ENCODE measurements around the gene C18orf63. TPM values are rescaled to one million over a fixed set of nuclear protein-coding genes. Genes with fewer than 3 reads are reported as not detected.

Gene C18orf63
- total and polyA plus RNA-seq, 2 of the 4 experiments (the other 2 are of a cell fraction), result not detected

- H3K27me3 ChIP-seq (ENCODE audit: control insufficient read depth, insufficient read depth, low read length), result peaks cover 15% of the 10 kb centered on the region
- no peak overlapping the region for H3K14ac ChIP-seq (replicated peaks; ENCODE audit: low read depth, low read length)
- no peaks in the 10 kb centered on the region for H3K79me1 ChIP-seq (ENCODE audit: low read depth in 1 of 2, low read length in 2 of 2)
- in situ Hi-C loops (cut with MboI; ENCODE audit: low sequenced_read_pairs) (no loop called here), intact Hi-C loops (cut with micrococcal nuclease) (no loop called here), dilution Hi-C loops (cut with HindIII; ENCODE audit: low sequenced_read_pairs, unreplicated experiment) (no loop called here)
- no peak overlapping the region for H2BK15ac ChIP-seq (ENCODE audit: low read depth, low read length)
- no peaks in the 10 kb centered on the region for H4K20me1 ChIP-seq (ENCODE audit: insufficient read depth, low read length)
- no peaks in the 10 kb centered on the region for H3K4me1 ChIP-seq (ENCODE audit: control insufficient read depth, insufficient read depth, low read length)
- no peak overlapping the region for H3K18ac ChIP-seq (ENCODE audit: low read depth, low read length)
- 53% methylated on average over 4 of the region's 9 CpGs; no CpG with 5 or more reads in 1 of the 2 experiments for WGBS, 2 experiments (ENCODE audit: extremely low coverage in 2 of 2, insufficient read length in 1 of 2)
- no peak overlapping the region for H3K23ac ChIP-seq (ENCODE audit: low read depth, low read length)
- no peak overlapping the region for H2BK120ac ChIP-seq (ENCODE audit: low read depth, low read length)
- H3K36me3 ChIP-seq (ENCODE audit: control insufficient read depth, insufficient read depth, low read length), result no peaks in the 10 kb centered on the region
- H3K4me2 ChIP-seq (ENCODE audit: low read depth, low read length), result no peak overlapping the region
- H3K4me3 ChIP-seq (ENCODE audit: insufficient read depth, low read depth, low read length), result no peak overlapping the region
- H3K9me1 ChIP-seq (ENCODE audit: insufficient read depth, low read length), result no peaks in the 10 kb centered on the region
- H2AFZ ChIP-seq (replicated peaks; ENCODE audit: low read length, poor library complexity), result peak overlapping the region; percentile 21
- H3K9ac ChIP-seq (ENCODE audit: low read depth, low read length), result no peak overlapping the region
- H4K5ac ChIP-seq (ENCODE audit: low read depth, low read length), result no peak overlapping the region
- DNase-seq (no peak), ATAC-seq (ENCODE audit: low read depth) (no peak)
- H4K91ac ChIP-seq (ENCODE audit: insufficient read depth, low read depth, low read length), result no peak overlapping the region
- H3K4ac ChIP-seq (ENCODE audit: low read depth, low read length), result no peak overlapping the region
- no peak overlapping the region for H2BK5ac ChIP-seq (ENCODE audit: low read depth, low read length, poor library complexity, severe bottlenecking)
- H2AK5ac ChIP-seq (ENCODE audit: low read depth, low read length), result no peak overlapping the region
- BruUV-seq (replicated peaks), result no TSS peak
- no peak for TF ChIP-seq BHLHE40 (IDR thresholded peaks at IDR 0.05; ENCODE audit: low read depth, low read length)
- no peak for TF ChIP-seq CHD1 (IDR thresholded peaks at IDR 0.05; ENCODE audit: low read depth, low read length)
- TF ChIP-seq CEBPB (IDR thresholded peaks at IDR 0.05; ENCODE audit: low read depth, low read length), result no peak
- TF ChIP-seq CTCF (conservative IDR thresholded peaks at IDR 0.05; ENCODE audit: low read depth, low read length), result no peak
- no peak for TF ChIP-seq SMC3 (IDR thresholded peaks at IDR 0.05; ENCODE audit: low read depth, low read length)
- no peak for TF ChIP-seq USF2 (IDR thresholded peaks at IDR 0.05; ENCODE audit: low read depth, low read length)
- no peak for TF ChIP-seq ELK1 (IDR thresholded peaks at IDR 0.05; ENCODE audit: borderline replicate concordance, low read depth, low read length)
- CTCF ChIA-PET, result no interaction called here
- H3K27ac ChIP-seq (ENCODE audit: insufficient read depth, low read length), result no peak overlapping the region
- no peaks in the 10 kb centered on the region for H3K9me3 ChIP-seq (ENCODE audit: control insufficient read depth, insufficient read depth, low read length)
- H3K56ac ChIP-seq (ENCODE audit: extremely low read depth, insufficient read depth, low read length), result no peak overlapping the region
- POLR2A ChIA-PET (ENCODE audit: unreplicated experiment), result no interaction called here
- no peak overlapping the region for H2AK9ac ChIP-seq (replicated peaks; ENCODE audit: low read depth, low read length, poor library complexity)
- no peak overlapping the region for H2BK20ac ChIP-seq (ENCODE audit: low read depth, low read length)
- H4K8ac ChIP-seq (ENCODE audit: low read depth in 2 of 2, low read length in 2 of 2), result no peak overlapping the region
Measured at GRCh38 chr18:74402806-74403433, 87.3 kb downstream of the C18orf63 start.

Data from IMR-90 (cell line).